ENCODE measurements around the gene HES5. TPM values are rescaled to one million over a fixed set of nuclear protein-coding genes. Genes with fewer than 3 reads are reported as not detected.

HES5 gene
- total RNA-seq, 6 experiments from 2014 or later = 0.18 to 0.25 TPM; not detected in 4

GRCh38 chr1:2564815-2565374, 34.8 kb upstream of the HES5 start:
- Histone ChIP-seq H3K36me3 (no peaks in the 10 kb centered on the region), H3K9me3 (no peaks in the 10 kb centered on the region), H3K27me3 (no peaks in the 10 kb centered on the region), H3K4me1 (no peaks in the 10 kb centered on the region), H3K27ac (no peak overlapping the region), H3K4me3 (no peak overlapping the region)
- no peak for DNase-seq
- intact Hi-C loops (cut with DNase I) = loop anchor here in 1 of 2 donors (10.0 kb wide), 1 partner anchor 80 kb away; no protein-coding TSS in a partner anchor
- TF ChIP-seq, protein P1, sequence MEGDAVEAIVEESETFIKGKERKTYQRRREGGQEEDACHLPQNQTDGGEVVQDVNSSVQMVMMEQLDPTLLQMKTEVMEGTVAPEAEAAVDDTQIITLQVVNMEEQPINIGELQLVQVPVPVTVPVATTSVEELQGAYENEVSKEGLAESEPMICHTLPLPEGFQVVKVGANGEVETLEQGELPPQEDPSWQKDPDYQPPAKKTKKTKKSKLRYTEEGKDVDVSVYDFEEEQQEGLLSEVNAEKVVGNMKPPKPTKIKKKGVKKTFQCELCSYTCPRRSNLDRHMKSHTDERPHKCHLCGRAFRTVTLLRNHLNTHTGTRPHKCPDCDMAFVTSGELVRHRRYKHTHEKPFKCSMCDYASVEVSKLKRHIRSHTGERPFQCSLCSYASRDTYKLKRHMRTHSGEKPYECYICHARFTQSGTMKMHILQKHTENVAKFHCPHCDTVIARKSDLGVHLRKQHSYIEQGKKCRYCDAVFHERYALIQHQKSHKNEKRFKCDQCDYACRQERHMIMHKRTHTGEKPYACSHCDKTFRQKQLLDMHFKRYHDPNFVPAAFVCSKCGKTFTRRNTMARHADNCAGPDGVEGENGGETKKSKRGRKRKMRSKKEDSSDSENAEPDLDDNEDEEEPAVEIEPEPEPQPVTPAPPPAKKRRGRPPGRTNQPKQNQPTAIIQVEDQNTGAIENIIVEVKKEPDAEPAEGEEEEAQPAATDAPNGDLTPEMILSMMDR (IDR thresholded peaks at IDR 0.05) = no peak
- no peak for TF ChIP-seq POLR2A (IDR thresholded peaks at IDR 0.05)
- ATAC-seq = no peak
- WGBS (ENCODE audit: insufficient coverage, low coverage, low lambda C conversion rate, missing lambda C conversion rate) = 60% methylated on average over 3 of the region's 14 CpGs

- DNase-seq (peak in 1 of 3 donors; percentile 45), ATAC-seq (no peak)
- Histone ChIP-seq H3K36me3 (peaks cover 0 to 2% (median 0%) of the 10 kb centered on the region in 4 donors), H3K9me3 (no peaks in the 10 kb centered on the region), H3K4me3 (no peak overlapping the region), H3K27ac (no peak overlapping the region), H3K4me1 (no peaks in the 10 kb centered on the region), H3K27me3 (no peaks in the 10 kb centered on the region)
- no peak for TF ChIP-seq POLR2A (IDR thresholded peaks at IDR 0.05)
- TF ChIP-seq, protein P1 (IDR thresholded peaks at IDR 0.05) = no peak
- intact Hi-C loops (cut with DNase I) = loop anchor here in 1 of 2 donors (10.0 kb wide), 1 partner anchor 81 kb away; no protein-coding TSS in a partner anchor
- WGBS (ENCODE audit: insufficient coverage, low coverage, low lambda C conversion rate, missing lambda C conversion rate) = no CpG with 5 or more reads among the region's 20 CpGs
Measured at GRCh38 chr1:2564006-2564814, 34.1 kb upstream of the HES5 start.

DNA sequence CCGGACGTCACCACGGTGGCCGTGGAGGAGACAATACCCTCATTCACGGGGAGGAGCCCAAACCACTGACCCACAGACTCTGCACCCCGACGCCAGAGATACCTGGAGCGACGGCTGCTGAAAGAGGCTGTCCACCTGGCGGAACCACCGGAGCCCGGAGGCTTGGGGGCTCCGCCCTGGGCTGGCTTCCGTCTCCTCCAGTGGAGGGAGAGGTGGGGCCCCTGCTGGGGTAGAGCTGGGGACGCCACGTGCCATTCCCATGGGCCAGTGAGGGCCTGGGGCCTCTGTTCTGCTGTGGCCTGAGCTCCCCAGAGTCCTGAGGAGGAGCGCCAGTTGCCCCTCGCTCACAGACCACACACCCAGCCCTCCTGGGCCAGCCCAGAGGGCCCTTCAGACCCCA, 33.1 kb upstream of the HES5 start:
- intact Hi-C loops (cut with DNase I) = loop anchor here in 1 of 2 donors (10.0 kb wide), 1 partner anchor 82 kb away; no protein-coding TSS in a partner anchor
- no peak overlapping the region for H3K4me3 ChIP-seq
- peak in 1 of 3 donors; percentile 18 for DNase-seq

More for the DNA sequence above, 33.1 kb upstream of the HES5 start:
- no peak for ATAC-seq
- TF ChIP-seq, protein P1 (IDR thresholded peaks at IDR 0.05) = no peak
- TF ChIP-seq POLR2A (IDR thresholded peaks at IDR 0.05) = no peak
- no peaks in the 10 kb centered on the region for H3K27me3 ChIP-seq
- no peaks in the 10 kb centered on the region for H3K4me1 ChIP-seq
- no peak overlapping the region for H3K27ac ChIP-seq
- WGBS (ENCODE audit: insufficient coverage, low coverage, low lambda C conversion rate, missing lambda C conversion rate) = no CpG with 5 or more reads among the region's 18 CpGs
- H3K36me3 ChIP-seq = peaks cover 0 to 9% (median under 1%) of the 10 kb centered on the region in 4 donors
- H3K9me3 ChIP-seq = no peaks in the 10 kb centered on the region
